T-helper 22 cell (primary cell): ENCODE results near the gene TTC9B.
"Not testable (repeated sequence)": the region's sequence is repeated elsewhere in the genome, so short reads cannot be mapped to it uniquely, and the experiment has no call there.

ENCODE experiments used
- DNase-seq: peaks from one replicate; pipeline ENCODE4 v3.0.0-alpha.2; 2020; ENCODE audit warnings: low read depth

Gene TTC9B

GRCh38 chr19:40170303-40170989, 47.7 kb downstream of the TTC9B start:
- not testable (repeated sequence) for DNase-seq

- DNase-seq = not testable (repeated sequence)
These were observed 48.5 kb downstream of the TTC9B start for GRCh38 chr19:40169482-40170302.
